ENCODE results near the gene CAB39.

CAB39 gene

DNA sequence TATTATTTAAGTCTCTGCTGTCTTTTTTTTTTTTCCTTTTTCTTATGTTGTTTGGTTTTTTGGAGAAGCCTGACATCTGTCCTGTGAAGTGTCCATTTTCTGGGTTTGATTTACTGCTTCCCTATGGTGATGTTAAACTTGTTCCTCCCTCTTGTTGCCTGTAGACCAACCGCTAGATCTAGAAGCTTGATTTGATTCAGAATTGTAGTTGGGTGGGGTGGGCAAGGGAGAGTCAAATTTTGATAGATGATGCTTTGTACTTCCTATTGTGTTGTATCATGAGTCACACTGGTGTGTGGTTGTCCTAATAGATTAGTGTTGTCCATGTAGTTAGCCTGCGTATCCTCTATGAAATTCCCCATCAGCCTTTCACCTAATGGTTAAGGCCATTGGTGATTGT lies 35.4 kb downstream of the CAB39 start:
- no peak for DNase-seq (ENCODE audit: low read depth)
- H3K4me3 ChIP-seq (ENCODE audit: low read depth, low read length) = no peak overlapping the region
- TF ChIP-seq, protein P1, sequence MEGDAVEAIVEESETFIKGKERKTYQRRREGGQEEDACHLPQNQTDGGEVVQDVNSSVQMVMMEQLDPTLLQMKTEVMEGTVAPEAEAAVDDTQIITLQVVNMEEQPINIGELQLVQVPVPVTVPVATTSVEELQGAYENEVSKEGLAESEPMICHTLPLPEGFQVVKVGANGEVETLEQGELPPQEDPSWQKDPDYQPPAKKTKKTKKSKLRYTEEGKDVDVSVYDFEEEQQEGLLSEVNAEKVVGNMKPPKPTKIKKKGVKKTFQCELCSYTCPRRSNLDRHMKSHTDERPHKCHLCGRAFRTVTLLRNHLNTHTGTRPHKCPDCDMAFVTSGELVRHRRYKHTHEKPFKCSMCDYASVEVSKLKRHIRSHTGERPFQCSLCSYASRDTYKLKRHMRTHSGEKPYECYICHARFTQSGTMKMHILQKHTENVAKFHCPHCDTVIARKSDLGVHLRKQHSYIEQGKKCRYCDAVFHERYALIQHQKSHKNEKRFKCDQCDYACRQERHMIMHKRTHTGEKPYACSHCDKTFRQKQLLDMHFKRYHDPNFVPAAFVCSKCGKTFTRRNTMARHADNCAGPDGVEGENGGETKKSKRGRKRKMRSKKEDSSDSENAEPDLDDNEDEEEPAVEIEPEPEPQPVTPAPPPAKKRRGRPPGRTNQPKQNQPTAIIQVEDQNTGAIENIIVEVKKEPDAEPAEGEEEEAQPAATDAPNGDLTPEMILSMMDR (conservative IDR thresholded peaks at IDR 0.05; ENCODE audit: low read depth, low read length) = no peak

DNA sequence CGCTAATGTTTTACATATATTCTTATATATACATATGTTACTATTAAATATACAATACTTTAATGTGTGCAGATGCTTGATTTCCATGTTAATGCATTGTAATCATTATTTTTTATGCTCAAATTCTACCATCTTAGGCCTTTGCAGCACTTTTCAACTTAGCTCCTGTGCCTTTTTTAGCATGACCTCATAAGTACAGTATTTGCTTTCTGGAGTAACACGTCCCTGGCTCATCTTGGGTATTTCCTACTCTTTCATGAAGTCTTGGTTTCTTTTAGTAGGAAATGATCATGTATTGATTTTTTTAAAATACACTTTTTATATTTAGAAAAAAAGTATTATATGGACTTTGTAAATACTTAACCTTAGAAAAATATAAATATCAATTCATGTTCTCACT lies 36.5 kb downstream of the CAB39 start:
- H3K4me3 ChIP-seq (ENCODE audit: low read depth, low read length) = no peak overlapping the region
- TF ChIP-seq, protein P1 (conservative IDR thresholded peaks at IDR 0.05; ENCODE audit: low read depth, low read length) = no peak
- peak; percentile 75 for DNase-seq (ENCODE audit: low read depth)

DNA sequence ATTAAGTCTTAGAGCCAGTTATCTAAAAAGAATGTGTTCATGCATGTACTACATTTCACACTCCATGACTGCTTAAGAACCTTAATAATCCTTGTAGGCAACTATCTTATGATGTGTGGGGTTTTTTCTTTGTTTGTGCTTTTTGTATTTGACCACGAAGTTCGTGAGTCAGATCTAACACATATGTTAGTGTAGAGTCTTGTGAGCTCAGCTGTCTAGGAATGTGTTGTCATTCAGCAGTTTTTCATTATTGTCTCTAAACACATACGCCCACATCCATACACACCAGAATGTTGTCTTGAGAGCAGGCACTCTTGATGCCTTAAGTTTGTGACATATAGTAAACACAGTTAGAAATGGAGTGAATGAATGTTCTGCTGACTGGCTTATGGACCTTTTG lies 38.4 kb downstream of the CAB39 start:
- H3K4me3 ChIP-seq (ENCODE audit: low read depth, low read length) = no peak overlapping the region
- peak; percentile 69 for DNase-seq (ENCODE audit: low read depth)
- TF ChIP-seq, protein P1 (conservative IDR thresholded peaks at IDR 0.05; ENCODE audit: low read depth, low read length) = no peak

DNA sequence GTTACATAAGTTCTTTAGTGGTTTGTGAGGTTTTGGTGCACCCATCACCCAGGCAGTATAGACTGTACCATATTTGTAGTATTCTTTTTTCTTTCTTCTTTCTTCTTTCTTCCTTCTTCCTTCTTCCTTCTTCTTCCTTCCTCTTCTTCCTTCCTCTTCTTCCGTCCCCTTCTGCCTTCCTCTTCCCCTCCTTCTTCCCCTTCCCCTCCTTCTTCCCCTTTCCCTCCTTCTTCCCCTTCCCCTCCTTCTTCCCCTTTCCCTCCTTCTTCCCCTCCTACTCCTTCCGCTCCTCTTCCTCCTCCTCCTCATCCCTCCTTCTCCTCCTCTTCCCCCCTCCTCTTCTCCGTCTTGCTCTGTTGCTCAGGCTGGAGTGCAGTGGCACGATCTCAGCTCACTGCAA lies 41.6 kb downstream of the CAB39 start:
- TF ChIP-seq, protein P1 (conservative IDR thresholded peaks at IDR 0.05; ENCODE audit: low read depth, low read length) = no peak
- DNase-seq (ENCODE audit: low read depth) = no peak
- no peak overlapping the region for H3K4me3 ChIP-seq (ENCODE audit: low read depth, low read length)

DNA sequence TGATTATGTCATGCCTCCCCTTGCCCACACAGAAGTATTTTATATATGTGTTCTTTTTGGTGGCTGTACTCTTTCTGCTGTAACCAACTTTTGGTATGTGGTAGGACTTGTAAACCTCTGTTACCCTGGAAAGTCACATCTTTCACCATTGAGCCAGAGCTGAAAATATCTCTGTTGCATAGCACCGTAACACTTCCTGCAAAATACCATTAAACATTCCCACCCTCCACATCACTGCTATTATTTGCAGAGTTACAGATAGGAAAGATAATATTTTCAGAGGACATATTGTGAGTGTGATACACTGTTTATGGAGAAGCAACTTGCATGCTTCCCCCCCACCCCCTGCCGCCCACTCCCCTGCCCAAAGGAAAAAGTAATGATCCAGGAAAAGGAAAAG lies 44.8 kb downstream of the CAB39 start:
- DNase-seq (ENCODE audit: low read depth) = peak; percentile 82
- TF ChIP-seq, protein P1 (conservative IDR thresholded peaks at IDR 0.05; ENCODE audit: low read depth, low read length) = no peak
- H3K4me3 ChIP-seq (ENCODE audit: low read depth, low read length) = no peak overlapping the region

DNA sequence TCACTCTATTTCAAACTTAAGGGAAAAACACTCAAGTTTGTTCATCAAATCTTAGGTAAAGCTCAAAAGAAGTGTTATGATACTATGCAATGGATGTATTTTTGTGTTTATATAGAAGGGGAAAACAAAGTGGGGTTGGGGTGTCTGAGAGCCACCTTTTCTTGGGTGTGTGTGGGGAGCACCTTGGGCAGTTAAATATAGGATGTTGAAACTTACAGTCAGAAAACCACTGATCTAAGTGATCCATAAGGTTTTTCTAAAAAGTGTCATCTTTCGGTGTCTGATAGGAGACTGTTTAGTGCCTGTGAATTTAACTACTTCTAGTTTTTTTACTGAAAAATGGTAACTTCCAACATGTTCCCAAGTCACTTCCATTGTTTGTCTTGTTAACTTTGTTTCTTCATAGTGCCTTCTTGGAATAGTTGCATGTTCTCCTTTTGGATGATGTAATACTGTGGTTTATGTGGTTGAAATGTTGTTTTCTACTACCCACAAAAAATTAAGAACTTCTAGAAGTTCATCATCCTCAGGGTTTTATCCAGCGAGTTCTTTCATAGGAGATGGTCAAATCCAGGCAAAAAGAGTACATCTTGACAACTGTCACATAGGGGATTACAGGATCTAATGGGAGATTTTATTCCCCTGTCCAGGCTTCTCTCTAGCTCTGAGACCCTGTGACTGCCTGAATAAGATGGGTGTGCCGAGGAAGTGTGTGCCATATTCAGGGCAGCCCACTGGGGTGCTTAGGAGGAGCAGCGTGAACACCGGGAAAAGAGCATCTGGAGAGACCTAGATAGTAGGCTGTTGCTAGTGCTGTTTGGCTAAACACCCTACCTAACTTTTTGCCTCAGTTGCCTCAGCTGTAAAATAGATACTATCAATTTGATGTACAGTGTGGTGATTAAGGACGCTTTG lies 46.2 kb downstream of the CAB39 start:
- no peak overlapping the region for H3K4me3 ChIP-seq (ENCODE audit: low read depth, low read length)
- TF ChIP-seq, protein P1 (conservative IDR thresholded peaks at IDR 0.05; ENCODE audit: low read depth, low read length) = no peak
- DNase-seq (ENCODE audit: low read depth) = peak; percentile 90

Data from choroid plexus epithelial cell (primary cell).